Measurements from ENCODE around the gene RNF128.

Gene RNF128

DNA sequence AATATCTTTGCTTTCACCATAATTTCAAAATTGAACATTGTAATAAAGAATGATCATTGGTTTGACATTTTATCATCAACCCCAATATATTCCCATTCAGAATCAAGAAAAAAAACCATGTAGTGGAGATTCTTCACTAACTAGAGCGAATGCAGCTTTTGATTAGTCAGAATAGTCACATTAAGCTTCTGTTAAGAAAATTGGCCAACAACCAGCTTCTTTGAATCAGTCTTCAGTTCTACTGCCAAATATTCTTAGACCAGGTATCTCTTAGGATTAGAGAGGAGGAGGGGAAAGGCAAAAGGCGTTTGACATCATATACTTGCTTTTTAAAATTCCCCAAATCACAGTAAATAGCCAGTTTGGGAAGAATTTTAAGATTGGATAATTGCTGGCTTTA lies 53.8 kb downstream of the RNF128 start:
- TF ChIP-seq CTCF (IDR thresholded peaks at IDR 0.05; ENCODE audit: insufficient read depth, low read depth, low read length, missing control alignments), result no peak

GRCh38 chrX:106780664-106781377 lies 54.3 kb downstream of the RNF128 start:
- no peak for DNase-seq (ENCODE audit: low read depth)
- no peak for TF ChIP-seq CTCF (IDR thresholded peaks at IDR 0.05; ENCODE audit: insufficient read depth, low read depth, low read length, missing control alignments)
- no peak overlapping the region for H3K4me3 ChIP-seq (ENCODE audit: low read depth, low read length)

More for the DNA sequence above, 53.8 kb downstream of the RNF128 start:
- no peak for DNase-seq (ENCODE audit: low read depth)
- H3K4me3 ChIP-seq (ENCODE audit: low read depth, low read length), result no peak overlapping the region

GRCh38 chrX:106783716-106784115 lies 57.2 kb downstream of the RNF128 start:
- no peak for DNase-seq (ENCODE audit: low read depth)
- no peak for TF ChIP-seq CTCF (IDR thresholded peaks at IDR 0.05; ENCODE audit: insufficient read depth, low read depth, low read length, missing control alignments)
- H3K4me3 ChIP-seq (ENCODE audit: low read depth, low read length), result no peak overlapping the region

DNA sequence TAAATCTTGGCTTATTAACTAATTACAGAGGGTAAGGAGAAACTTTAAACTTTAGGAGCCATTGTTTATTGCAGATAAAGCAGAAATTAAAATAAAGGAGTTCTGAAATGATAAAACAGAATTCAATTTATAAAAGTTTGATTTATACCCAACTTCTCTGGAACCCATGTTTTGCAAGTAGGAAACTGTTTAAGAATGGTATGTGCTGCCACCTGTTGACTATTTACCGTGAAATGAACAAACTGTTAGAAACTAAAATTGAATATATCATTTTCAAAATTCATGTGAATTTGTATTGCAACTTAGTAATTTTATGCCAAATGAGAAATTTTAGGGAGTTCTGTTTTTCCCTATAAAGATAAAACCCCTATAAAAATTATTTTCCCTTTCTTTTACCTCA lies 65.0 kb downstream of the RNF128 start:
- no peak for TF ChIP-seq CTCF (IDR thresholded peaks at IDR 0.05; ENCODE audit: insufficient read depth, low read depth, low read length, missing control alignments)
- H3K4me3 ChIP-seq (ENCODE audit: low read depth, low read length), result no peak overlapping the region
- peak; percentile 11 for DNase-seq (ENCODE audit: low read depth)

DNA sequence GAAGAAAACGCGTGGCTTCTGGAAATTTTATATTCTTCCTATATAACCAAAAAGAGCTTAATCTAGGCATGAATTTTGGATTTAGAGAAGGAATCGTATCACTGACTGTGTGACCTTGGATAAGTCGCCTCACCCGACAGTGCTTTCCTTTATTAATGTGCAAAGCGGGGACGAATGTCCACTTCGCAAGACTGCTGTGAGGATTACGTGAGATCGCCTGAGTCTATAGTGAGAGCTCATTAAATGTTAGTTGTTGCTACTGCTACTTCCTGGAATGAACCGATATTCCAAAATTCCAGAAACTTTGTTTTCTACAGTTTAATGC lies 75.5 kb downstream of the RNF128 start:
- no peak for TF ChIP-seq CTCF (IDR thresholded peaks at IDR 0.05; ENCODE audit: insufficient read depth, low read depth, low read length, missing control alignments)
- DNase-seq (ENCODE audit: low read depth), result no peak
- peak overlapping the region; percentile 58 for H3K4me3 ChIP-seq (ENCODE audit: low read depth, low read length)

DNA sequence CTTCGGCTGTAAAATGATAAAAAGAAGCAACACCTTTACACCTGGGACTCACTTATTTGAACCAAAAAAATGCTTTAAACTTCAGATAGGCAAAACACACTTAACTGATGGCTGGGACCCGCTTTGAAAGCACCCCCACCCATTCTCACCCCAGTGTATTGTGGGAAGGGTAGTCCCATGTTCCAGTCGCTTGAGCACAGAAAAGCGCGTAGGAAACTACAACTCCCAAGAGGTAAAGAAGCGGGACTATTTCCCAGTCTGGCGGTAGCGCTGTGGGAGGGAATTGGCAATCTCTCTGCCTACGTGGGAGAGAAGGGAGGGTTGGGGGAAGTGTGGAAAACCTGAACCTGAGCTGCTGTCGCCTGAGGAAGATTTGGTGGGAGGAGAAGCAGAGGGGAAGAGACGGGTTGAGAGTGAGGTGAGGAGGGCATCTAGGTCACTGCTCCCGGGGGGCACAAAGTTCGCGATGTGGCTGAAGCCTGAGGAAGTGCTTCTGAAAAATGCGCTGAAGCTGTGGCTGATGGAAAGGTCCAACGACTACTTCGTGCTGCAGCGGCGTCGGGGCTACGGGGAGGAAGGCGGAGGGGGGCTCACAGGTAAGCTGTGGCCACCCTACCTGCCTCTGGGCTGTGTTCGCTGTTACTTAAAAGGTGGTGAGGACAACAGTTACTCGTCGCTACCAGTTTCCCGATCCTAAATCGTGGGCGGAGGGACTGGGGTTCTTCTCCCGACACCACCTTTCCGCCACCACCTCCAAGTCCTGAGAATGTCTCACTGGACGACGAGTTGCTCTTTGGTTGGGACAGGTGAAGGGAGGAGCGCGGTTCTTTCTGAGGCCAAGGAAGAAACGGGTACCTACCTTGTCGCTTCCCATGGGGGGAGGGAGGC lies 76.1 kb downstream of the RNF128 start, which contains the start of gene TBC1D8B:
Gene TBC1D8B (plus strand): TSS at position 286 of the 888 bp plus-strand sequence. CDS start 181 bp downstream, at position 467.
- peak; percentile 81 for DNase-seq (ENCODE audit: low read depth)
- H3K4me3 ChIP-seq (ENCODE audit: low read depth, low read length), result peak within 1 kb of the TSS; percentile 58
- no peak for TF ChIP-seq CTCF (IDR thresholded peaks at IDR 0.05; ENCODE audit: insufficient read depth, low read depth, low read length, missing control alignments)
